ENCODE data around the gene TPSG1. TPM values are rescaled to one million over a fixed set of nuclear protein-coding genes. Genes with fewer than 3 reads are reported as not detected.
"Not testable (repeated sequence)": the region's sequence is repeated elsewhere in the genome, so short reads cannot be mapped to it uniquely, and the experiment has no call there.

Gene TPSG1
- total RNA-seq (not detected), polyA plus RNA-seq (0.71 TPM)

DNA sequence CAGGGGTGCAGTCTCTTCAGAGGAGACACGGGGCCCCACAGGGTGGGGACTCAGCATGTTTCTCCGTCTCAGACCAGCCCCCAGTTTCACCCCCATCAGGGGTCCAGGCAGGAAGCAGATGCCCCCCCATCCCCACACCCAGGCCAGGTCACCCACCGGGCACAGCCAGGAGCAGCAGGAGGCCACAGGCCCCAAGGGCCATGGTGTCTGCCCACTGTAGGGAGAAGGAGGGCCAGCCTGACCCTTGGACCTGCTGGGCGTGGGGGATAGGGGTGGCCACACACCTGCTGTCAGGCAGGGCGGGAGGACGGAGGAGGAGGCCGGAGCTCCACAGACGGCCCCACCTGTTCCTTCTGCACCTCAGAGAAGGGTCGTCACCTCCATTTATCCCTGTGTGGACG, at the start of gene TPSG1:
TPSG1 (minus strand) TSS at position 218 of the 401 bp plus-strand sequence; CDS start at position 202, 16 bp downstream.
- no peak for DNase-seq (ENCODE audit: extremely low spot score)
- Histone ChIP-seq H3K27ac (ENCODE audit: low read depth) (no peak within 1 kb of the TSS), H3K4me1 (ENCODE audit: insufficient read depth) (no peaks in the 10 kb centered on the region), H3K36me3 (ENCODE audit: insufficient read depth) (no peaks in the 10 kb centered on the region), H3K4me3 (ENCODE audit: low read depth, low read length) (no peak within 1 kb of the TSS)
- WGBS: 56% methylated on average over 10 of the region's 10 CpGs

GRCh38 chr16:1274767-1275166, 49.7 kb upstream of the TPSG1 start:
- 95% methylated on average over 7 of the region's 7 CpGs for WGBS
- no peak for DNase-seq (ENCODE audit: extremely low spot score)
- H3K4me1 ChIP-seq (ENCODE audit: insufficient read depth): no peaks in the 10 kb centered on the region

DNA sequence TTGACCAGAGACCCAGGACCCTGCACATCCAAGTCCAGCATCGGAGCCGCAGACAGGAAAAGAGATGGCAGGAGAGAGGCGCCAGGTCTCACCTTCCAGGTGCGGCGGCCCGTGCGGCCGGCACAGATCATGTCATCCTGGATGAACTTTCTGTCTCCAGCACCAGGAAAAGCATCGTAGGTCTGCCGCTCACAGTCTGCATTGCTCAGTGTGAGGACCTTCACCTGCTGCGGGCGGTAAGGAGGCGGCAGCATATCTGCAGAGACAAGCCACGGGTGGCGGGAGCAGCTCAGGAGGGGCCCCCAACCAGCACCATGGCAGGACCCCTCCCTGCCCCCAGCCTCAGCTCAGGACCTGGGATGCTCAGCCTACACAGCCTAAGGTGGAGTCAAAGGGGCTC, 48.7 kb upstream of the TPSG1 start:
- H3K27ac ChIP-seq (ENCODE audit: low read depth): no peak overlapping the region
- no peak overlapping the region for H3K4me3 ChIP-seq (ENCODE audit: low read depth, low read length)
- WGBS: 90% methylated on average over 15 of the region's 15 CpGs

More at GRCh38 chr16:1274767-1275166, 49.7 kb upstream of the TPSG1 start:
- no peaks in the 10 kb centered on the region for H3K36me3 ChIP-seq (ENCODE audit: insufficient read depth)
- H3K27ac ChIP-seq (ENCODE audit: low read depth): no peak overlapping the region
- no peak overlapping the region for H3K4me3 ChIP-seq (ENCODE audit: low read depth, low read length)

GRCh38 chr16:1272453-1273198, 47.6 kb upstream of the TPSG1 start:
- no peak overlapping the region for H3K4me3 ChIP-seq (ENCODE audit: low read depth, low read length)
- no peak overlapping the region for H3K27ac ChIP-seq (ENCODE audit: low read depth)
- WGBS: 72% methylated on average over 9 of the region's 9 CpGs
- no peaks in the 10 kb centered on the region for H3K36me3 ChIP-seq (ENCODE audit: insufficient read depth)
- DNase-seq (ENCODE audit: extremely low spot score): no peak
- H3K4me1 ChIP-seq (ENCODE audit: insufficient read depth): no peaks in the 10 kb centered on the region

More for the DNA sequence above, 48.7 kb upstream of the TPSG1 start:
- Histone ChIP-seq H3K4me1 (ENCODE audit: insufficient read depth) (no peaks in the 10 kb centered on the region), H3K36me3 (ENCODE audit: insufficient read depth) (no peaks in the 10 kb centered on the region)
- no peak for DNase-seq (ENCODE audit: extremely low spot score)

GRCh38 chr16:1271724-1272413, 46.8 kb upstream of the TPSG1 start:
- 12% methylated on average over 19 of the region's 19 CpGs for WGBS

GRCh38 chr16:1271380-1271723, 46.3 kb upstream of the TPSG1 start:
- no peak for DNase-seq (ENCODE audit: extremely low spot score)
- no peak overlapping the region for H3K27ac ChIP-seq (ENCODE audit: low read depth)
- H3K4me3 ChIP-seq (ENCODE audit: low read depth, low read length): no peak overlapping the region
- WGBS: 81% methylated on average over 12 of the region's 12 CpGs
- no peaks in the 10 kb centered on the region for H3K4me1 ChIP-seq (ENCODE audit: insufficient read depth)
- H3K36me3 ChIP-seq (ENCODE audit: insufficient read depth): no peaks in the 10 kb centered on the region

More at GRCh38 chr16:1271724-1272413, 46.8 kb upstream of the TPSG1 start:
- DNase-seq (ENCODE audit: extremely low spot score): peak; percentile 25
- not testable (repeated sequence) for H3K36me3 ChIP-seq (ENCODE audit: insufficient read depth); H3K27ac ChIP-seq (ENCODE audit: low read depth); H3K4me3 ChIP-seq (ENCODE audit: low read depth, low read length); H3K4me1 ChIP-seq (ENCODE audit: insufficient read depth)

- H3K4me1 ChIP-seq (ENCODE audit: insufficient read depth); H3K4me3 ChIP-seq (ENCODE audit: low read depth, low read length); H3K27ac ChIP-seq (ENCODE audit: low read depth); H3K36me3 ChIP-seq (ENCODE audit: insufficient read depth); DNase-seq (ENCODE audit: extremely low spot score): not testable (repeated sequence)
- WGBS: 94% methylated on average over 7 of the region's 7 CpGs
These were observed 44.4 kb upstream of the TPSG1 start for GRCh38 chr16:1269418-1269817.

GRCh38 chr16:1265826-1266225, 40.8 kb upstream of the TPSG1 start:
- H3K36me3 ChIP-seq (ENCODE audit: insufficient read depth): no peaks in the 10 kb centered on the region
- WGBS: 89% methylated on average over 19 of the region's 19 CpGs
- H3K4me1 ChIP-seq (ENCODE audit: insufficient read depth): no peaks in the 10 kb centered on the region
- no peak overlapping the region for H3K27ac ChIP-seq (ENCODE audit: low read depth)
- DNase-seq (ENCODE audit: extremely low spot score): no peak
- H3K4me3 ChIP-seq (ENCODE audit: low read depth, low read length): no peak overlapping the region

DNA sequence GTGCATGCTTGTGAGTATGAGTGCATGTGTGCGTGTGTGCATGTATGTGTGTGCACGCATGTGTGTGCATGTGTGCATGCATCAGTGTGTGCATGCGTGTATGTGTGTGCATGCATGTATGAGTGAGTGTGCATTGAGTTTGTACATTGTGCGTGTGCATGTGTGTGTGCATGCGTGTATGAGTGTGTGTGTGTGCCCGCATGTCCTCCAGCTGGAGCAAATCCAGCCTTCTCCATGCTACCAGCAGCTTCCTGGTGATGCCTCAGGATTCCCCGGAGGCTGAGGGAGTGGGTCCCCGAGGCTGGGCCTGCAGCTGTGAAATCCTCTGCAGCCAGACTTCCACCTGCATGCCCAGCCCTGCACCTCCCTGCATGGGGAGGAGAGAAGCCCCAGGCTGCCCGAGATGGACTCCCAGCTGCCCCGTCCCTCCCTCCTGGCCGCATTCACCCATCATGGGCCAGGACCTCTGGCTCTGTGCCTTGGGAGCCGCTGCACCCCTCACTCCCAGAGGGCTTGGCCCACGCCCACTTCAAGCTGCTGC, 40.1 kb upstream of the TPSG1 start:
- WGBS: 76% methylated on average over 13 of the region's 13 CpGs
- Histone ChIP-seq H3K27ac (ENCODE audit: low read depth) (no peak overlapping the region), H3K4me3 (ENCODE audit: low read depth, low read length) (no peak overlapping the region), H3K36me3 (ENCODE audit: insufficient read depth) (no peaks in the 10 kb centered on the region), H3K4me1 (ENCODE audit: insufficient read depth) (no peaks in the 10 kb centered on the region)
- no peak for DNase-seq (ENCODE audit: extremely low spot score)

GRCh38 chr16:1264345-1265089, 39.4 kb upstream of the TPSG1 start:
- 96% methylated on average over 16 of the region's 16 CpGs for WGBS
- no peak for DNase-seq (ENCODE audit: extremely low spot score)

DNA sequence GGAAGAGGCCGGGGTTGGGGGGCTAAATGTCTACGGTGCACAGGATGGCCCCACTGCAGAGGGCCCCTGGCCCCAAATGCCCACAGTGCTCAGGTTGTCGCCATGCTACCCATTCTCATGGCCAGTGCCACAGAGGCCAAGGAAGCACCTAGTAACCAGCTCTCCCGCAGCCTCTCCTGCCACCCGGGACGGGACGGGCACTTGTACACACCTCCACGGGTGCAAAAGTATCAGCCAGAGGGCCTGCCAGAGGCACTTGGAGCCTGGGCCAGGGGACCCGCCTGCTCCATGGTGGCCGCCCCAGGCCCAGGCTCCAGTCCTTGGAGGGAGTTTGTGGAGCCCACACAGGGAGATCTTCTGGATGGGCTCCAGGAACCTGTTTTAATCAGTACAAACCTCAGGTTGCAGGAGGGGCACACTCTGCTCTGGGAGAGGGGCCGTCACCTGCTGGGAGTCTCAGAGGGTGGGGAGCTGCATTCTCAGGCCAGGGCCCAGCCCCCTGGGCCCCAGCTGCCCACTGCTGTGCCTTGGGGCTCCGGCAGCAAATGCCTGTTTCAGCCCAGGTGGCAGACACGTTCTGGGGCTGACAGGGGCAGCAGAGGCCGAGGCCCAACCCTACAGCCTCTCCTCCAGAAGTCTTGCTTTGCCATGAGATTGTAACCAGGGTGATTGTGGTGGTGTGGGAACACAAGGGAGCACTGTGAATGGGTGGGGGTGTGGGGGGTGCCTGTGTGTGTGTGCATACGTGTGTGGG, 38.7 kb upstream of the TPSG1 start:
- no peaks in the 10 kb centered on the region for H3K36me3 ChIP-seq (ENCODE audit: insufficient read depth)
- H3K4me3 ChIP-seq (ENCODE audit: low read depth, low read length): no peak overlapping the region
- DNase-seq (ENCODE audit: extremely low spot score): no peak
- H3K4me1 ChIP-seq (ENCODE audit: insufficient read depth): no peaks in the 10 kb centered on the region
- WGBS: 52% methylated on average over 15 of the region's 15 CpGs
- no peak overlapping the region for H3K27ac ChIP-seq (ENCODE audit: low read depth)

More at GRCh38 chr16:1264345-1265089, 39.4 kb upstream of the TPSG1 start:
- no peaks in the 10 kb centered on the region for H3K36me3 ChIP-seq (ENCODE audit: insufficient read depth)
- no peak overlapping the region for H3K27ac ChIP-seq (ENCODE audit: low read depth)
- H3K4me3 ChIP-seq (ENCODE audit: low read depth, low read length): no peak overlapping the region
- H3K4me1 ChIP-seq (ENCODE audit: insufficient read depth): no peaks in the 10 kb centered on the region

GRCh38 chr16:1262846-1263221, 37.8 kb upstream of the TPSG1 start:
- Histone ChIP-seq H3K27ac (ENCODE audit: low read depth) (no peak overlapping the region), H3K4me3 (ENCODE audit: low read depth, low read length) (no peak overlapping the region), H3K4me1 (ENCODE audit: insufficient read depth) (no peaks in the 10 kb centered on the region), H3K36me3 (ENCODE audit: insufficient read depth) (no peaks in the 10 kb centered on the region)
- no peak for DNase-seq (ENCODE audit: extremely low spot score)
- 77% methylated on average over 9 of the region's 9 CpGs for WGBS

DNA sequence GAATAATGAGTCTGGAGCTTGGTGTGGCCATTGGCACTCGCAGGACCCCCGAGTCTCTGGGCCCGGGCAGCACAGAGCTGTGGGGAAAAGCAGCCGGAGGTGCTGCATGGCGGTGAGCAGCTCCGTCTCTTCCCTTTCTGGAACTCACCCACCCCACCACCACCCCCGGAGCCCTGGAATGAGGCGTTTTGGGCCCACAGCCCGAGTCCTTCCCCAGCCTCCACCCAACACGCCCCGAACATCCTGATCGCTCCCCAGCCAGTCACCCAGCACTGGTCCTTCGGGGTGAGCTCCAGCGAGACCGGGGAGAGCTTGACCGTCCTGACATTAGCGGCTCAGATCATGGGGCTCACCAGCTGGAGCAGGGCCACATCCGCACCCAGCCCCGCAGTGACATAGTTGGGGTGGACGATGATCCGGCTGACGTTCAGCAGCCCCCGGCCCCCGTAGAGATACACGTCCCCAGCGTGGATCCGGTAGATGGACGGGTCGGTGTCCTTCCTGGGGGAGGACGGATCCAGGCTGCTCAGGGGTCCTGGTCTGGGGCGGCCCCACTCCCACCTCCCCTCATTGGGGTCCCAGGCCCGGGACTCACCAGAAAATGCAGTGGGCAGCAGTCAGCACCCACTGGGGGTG, 37.3 kb upstream of the TPSG1 start:
- H3K27ac ChIP-seq (ENCODE audit: low read depth): no peak overlapping the region
- no peak for DNase-seq (ENCODE audit: extremely low spot score)
- no peak overlapping the region for H3K4me3 ChIP-seq (ENCODE audit: low read depth, low read length)
- H3K36me3 ChIP-seq (ENCODE audit: insufficient read depth): no peaks in the 10 kb centered on the region
- H3K4me1 ChIP-seq (ENCODE audit: insufficient read depth): no peaks in the 10 kb centered on the region
- WGBS: 81% methylated on average over 32 of the region's 32 CpGs
